ENCODE results near the gene IFNL2.
"Not testable (repeated sequence)": the region's sequence is repeated elsewhere in the genome, so short reads cannot be mapped to it uniquely, and the experiment has no call there.

IFNL2 gene

GRCh38 chr19:39253374-39254149 lies 14.6 kb upstream of the IFNL2 start:
- no peak for DNase-seq

- DNase-seq, result peak; percentile 70
Measured at GRCh38 chr19:39254531-39255345, 13.5 kb upstream of the IFNL2 start.

DNA sequence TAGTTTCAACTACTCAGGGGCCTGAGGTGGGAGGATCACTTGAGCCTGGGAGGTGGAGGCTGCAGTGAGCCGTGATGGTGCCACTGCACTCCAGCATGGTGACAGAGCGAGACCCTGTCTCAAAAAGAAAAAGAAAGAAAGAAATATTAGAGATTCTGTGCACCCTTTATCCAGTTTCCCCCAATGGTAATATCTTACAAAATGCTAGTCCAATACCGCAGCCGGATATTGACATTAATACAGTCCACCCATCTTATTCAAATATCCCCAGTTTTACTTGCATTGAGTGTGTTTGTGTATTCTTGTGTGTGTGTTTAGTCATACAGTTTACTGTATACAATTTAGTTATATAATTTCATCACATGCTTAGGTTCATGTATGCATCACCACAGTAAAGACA lies 11.0 kb upstream of the IFNL2 start:
- DNase-seq, result no peak

GRCh38 chr19:39261704-39262103 lies 6.5 kb upstream of the IFNL2 start:
- DNase-seq, result no peak

DNA sequence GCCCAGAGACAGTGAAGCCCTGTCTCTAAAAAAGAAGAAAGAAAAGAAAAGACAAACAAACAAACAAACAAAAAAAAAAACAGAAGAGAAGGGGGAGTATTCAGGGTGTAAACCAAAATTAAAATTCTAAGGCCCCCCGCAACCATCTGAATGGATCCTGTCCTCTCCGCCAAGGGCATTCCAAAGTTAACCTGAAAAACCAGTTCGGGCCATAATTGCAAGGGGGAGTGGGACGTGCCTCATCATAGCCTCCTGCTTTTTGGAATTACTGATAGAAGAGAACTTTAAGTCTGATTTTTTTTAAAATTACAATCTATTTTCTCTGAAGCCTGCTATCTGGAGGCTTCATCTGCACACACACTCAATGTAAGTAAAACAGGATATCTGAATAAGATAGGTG lies 5.7 kb upstream of the IFNL2 start:
- no peak for DNase-seq

DNA sequence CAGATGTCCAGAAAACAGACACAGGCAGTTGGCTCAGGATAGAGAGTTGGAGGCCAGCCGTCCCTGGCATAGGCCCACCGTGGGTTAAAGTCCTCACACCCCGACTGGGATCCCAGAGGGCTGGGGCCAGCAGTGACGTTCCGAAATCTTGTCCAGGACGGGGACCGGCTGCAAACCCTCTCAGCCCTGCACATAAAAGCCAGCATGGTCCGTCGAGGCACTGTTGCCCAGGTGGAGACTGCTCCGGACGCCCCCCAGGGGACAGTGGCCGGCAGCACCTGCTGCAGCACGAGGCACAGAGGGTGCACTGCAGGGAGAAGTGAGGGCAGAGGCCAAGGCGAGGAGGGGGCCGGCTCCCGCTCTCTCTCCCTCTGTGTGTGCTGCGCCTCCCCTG lies 4.3 kb upstream of the IFNL2 start:
- DNase-seq, result no peak

DNA sequence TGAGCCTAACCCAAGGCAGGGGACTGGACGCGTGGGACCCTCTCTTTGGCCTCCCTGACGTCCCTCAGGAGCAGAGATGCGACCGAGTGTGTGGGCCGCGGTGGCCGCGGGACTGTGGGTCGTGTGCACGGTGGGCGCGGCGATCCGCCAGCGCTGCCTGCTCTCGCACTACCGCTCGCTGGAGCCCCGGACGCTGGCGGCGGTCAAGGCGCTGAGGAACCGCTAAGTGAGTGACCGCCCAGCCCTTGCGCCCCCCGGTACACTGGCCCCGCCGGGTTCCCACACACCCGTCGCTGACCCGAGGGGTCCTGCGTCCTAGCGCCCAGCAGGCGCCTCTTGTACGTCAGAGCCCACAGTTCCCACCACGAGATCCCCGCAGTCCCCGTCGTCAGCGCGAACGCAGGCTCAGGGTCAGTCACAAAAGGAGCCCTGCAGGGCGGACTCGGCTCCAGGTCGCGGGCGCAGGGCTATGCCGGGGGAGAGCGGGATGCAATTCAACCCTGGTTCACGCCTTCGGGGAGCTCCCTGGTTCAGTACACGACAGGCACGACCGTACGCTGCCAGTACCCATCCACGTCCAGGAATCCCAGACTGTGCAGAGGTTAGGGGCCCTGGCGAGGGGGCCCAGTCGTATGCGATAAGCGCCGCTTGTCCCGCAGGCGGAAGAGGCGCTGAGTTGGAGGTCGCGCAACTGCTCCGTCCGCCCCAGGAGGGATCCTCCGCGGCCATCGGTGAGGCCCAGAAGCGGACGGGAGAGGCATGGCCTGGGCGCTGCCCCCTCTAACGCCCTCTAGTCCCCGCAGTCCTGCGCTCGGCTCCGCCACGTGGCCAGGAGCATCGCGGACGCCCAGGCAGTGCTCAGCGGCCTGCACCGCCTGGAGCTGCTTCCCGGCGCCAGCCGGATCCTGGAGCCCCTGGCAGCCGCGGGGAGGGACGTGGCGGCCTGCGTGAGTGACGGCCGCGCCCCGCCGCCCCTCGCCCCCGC lies 3.6 kb upstream of the IFNL2 start:
- no peak for DNase-seq

DNA sequence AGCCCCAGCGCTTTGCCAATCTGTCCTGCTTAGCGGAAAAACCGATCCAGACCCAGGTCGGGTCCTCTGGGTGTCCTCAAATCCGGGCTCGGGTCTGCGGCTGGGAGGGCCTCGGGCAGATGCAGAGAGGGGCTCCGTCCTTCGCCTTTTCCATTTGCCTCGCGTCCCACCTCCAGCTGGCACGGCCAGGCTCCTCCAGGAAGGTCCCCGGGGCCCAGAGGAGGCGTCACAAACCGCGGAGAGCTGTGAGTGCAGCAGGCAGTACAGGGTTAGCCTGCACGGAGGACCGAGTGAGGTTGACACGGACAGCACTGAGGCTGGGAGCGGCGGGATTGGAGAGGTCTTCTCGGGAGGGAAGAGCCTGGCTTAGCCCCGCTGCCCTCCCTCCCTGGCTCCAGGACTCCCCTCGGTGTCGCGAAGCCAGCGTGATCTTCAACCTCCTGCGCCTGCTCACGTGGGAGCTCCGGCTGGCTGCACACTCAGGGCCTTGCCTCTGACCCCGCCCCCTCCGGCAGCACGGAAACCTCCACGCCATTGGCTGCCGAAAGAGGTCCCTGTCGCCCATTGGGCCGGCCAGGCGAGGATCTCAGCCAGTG lies 2.8 kb upstream of the IFNL2 start:
- no peak for DNase-seq

DNA sequence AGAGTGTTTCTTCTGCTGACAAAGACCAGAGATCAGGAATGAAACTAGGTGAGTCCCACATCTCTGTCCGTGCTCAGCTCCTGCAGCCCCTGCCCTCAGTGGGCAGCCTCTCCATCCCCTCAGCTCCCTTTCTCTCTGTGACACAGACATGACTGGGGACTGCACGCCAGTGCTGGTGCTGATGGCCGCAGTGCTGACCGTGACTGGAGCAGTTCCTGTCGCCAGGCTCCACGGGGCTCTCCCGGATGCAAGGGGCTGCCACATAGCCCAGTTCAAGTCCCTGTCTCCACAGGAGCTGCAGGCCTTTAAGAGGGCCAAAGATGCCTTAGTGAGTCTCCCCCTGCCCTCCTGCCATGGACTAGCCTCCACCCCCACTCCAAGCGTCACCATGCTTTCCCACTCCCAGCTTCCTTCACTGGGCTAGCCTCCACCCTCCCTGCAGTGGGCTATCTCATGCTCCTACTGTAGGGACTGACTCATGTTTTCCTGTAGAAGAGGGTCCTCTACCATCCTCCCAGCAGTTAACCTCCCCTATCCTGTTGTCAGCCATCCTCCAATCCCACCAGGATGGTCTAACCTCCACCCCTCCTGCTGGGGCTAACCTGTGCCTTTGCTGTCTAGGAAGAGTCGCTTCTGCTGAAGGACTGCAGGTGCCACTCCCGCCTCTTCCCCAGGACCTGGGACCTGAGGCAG lies 481 bp downstream of the IFNL2 start:
- not testable (repeated sequence) for DNase-seq

DNA sequence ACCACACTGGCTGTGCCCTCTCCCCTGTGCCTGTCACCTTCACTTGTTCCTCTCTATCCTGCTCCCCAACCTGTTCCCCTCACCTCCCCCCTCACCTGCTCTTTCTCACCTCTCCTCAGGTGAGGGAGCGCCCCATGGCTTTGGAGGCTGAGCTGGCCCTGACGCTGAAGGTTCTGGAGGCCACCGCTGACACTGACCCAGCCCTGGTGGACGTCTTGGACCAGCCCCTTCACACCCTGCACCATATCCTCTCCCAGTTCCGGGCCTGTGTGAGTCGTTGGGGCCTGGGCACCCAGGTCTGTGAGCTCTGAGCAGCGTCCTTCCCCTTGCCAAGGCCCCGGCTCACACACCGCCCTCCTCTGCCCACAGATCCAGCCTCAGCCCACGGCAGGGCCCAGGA lies 1.2 kb downstream of the IFNL2 start:
- not testable (repeated sequence) for DNase-seq

GRCh38 chr19:39270036-39270871 lies 2.1 kb downstream of the IFNL2 start:
- no peak for DNase-seq

DNA sequence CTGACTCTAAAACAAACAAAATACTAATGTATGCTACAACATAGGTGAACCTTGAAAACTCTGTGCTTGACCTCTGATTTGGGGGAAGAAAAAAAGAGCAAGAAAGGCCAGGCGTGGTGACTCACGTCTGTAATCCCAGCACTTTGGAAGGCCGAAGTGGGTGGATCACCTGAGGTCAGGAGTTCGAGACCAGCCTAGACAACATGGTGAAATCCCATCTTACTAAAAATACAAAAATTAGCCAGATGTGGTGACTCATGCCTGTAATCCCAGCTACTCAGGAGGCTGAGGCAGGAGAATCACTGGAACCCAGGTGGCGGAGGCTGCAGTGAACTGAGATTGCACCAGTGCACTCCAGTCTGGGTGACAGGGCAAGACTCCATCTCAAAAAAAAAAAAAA lies 5.7 kb downstream of the IFNL2 start:
- DNase-seq, result not testable (repeated sequence)

- no peak for DNase-seq
Measured at GRCh38 chr19:39275578-39275977, 7.4 kb downstream of the IFNL2 start.

DNA sequence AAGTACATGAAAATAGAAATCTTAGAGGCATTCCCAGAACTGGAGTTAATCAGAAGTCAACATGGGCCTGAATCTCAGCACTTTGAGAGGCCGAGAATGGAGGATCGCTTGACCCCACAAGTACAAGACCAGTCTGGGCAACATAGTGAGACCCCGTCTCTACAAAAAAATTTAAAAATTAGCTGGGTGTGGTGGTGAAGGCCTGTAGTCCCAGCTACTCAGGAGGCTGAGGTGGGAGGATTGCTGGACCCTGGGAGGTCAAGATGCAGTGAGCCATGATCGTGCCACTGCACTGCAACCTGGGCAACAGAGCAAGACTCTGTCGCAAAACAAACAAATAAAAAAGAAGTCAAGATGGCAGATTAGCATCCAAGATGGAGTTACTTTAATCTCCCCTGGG lies 8.5 kb downstream of the IFNL2 start:
- DNase-seq, result no peak

DNA sequence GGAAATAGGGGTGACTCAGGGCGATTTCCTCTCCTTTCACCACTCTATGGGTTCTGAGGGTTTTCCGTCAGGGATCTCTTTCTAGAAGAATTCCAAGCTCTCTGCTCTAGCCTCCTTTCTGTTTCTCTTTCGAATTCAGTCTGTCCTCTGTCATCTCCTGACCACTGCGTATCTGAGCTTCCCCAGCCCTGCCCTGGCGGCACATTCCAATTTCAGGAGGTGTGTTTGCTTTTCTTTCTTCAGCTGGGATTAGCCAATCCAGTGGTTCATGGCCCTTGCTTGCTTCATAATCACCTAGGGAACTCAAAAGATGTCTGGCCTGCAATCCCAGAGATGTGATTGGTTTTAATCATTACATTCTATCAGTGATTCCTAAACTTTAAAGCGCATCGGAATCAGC lies 9.4 kb downstream of the IFNL2 start:
- no peak for DNase-seq

DNA sequence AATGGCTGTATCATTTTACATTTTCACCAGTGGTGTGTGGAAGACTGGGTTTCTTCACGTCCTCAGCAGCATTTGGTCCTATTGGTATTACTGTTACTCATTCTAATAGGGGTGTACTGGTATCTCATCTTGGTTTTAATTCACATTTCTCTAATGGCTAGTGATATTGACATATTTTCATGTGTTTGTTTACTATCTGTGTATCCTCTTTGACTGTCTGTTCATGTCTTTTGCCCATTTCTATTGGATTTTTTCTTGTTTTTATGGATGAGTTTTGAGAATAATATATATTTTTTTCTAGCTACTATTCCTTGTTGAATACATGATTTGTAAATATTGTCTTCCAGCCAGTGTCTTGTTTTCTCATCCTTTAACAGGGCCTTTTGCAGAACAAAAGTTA lies 13.8 kb downstream of the IFNL2 start:
- DNase-seq, result no peak

DNA sequence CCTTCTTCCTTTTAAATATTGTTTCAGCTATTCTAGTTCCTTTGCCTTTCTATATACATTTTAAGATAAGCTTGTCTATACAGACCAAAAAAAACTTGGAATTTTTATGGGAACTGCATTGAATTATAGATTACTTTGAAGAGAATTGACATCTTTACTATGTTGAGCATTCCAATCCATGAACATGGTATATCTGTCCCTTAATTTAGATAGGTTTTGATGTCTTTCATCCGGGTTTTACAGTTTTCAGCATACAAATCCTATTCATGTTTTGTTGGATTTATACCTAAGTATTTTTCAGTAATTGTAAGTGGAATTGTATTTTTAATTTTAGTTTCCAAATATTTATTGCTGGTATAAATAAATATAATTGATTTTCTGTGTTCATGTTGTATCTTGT lies 15.8 kb downstream of the IFNL2 start:
- DNase-seq, result no peak

GRCh38 chr19:39293394-39293793 lies 25.2 kb downstream of the IFNL2 start:
- DNase-seq, result no peak

GRCh38 chr19:39296055-39296645 lies 28.0 kb downstream of the IFNL2 start, which contains the start of gene IFNL1:
Gene IFNL1, plus strand, starts transcription at chr19:39296407. Its CDS starts 15 bp downstream, at chr19:39296422.
- no peak for DNase-seq

- no peak for DNase-seq
Measured at GRCh38 chr19:39296906-39297305, 28.7 kb downstream of the IFNL2 start.
